ENCODE results near the gene PAAF1.

Gene PAAF1

GRCh38 chr11:73974604-73975478 is 98.0 kb downstream of the PAAF1 start:
- no peak for DNase-seq

GRCh38 chr11:73975479-73975757 is 98.6 kb downstream of the PAAF1 start:
- no peak for DNase-seq

- DNase-seq, result no peak
Observed at GRCh38 chr11:73976451-73977151, 99.8 kb downstream of the PAAF1 start.

GRCh38 chr11:73977856-73978519 is 101.2 kb downstream of the PAAF1 start:
- no peak for DNase-seq

GRCh38 chr11:73978576-73979086 is 101.8 kb downstream of the PAAF1 start:
- no peak for DNase-seq

- DNase-seq, result peak; percentile 91
Observed at GRCh38 chr11:73980001-73980961, 103.5 kb downstream of the PAAF1 start.

All from CD4-positive, alpha-beta T cell treated with Interleukin-21 for 1 hour (primary cell).